ENCODE results near the gene TBATA. TPM values are rescaled to one million over a fixed set of nuclear protein-coding genes. Genes with fewer than 3 reads are reported as not detected.

The TBATA gene
- total RNA-seq, 1 donor from 2014 or later, result not detected

- Mint-ChIP-seq H3K4me1 (ENCODE audit: unreplicated experiment) (peaks cover 11% of the 10 kb centered on the region), H3K4me3 (ENCODE audit: unreplicated experiment) (no peak overlapping the region), H3K27me3 (ENCODE audit: unreplicated experiment) (peaks cover 2% of the 10 kb centered on the region), H3K27ac (ENCODE audit: unreplicated experiment) (no peak overlapping the region), H3K9me3 (ENCODE audit: unreplicated experiment) (no peaks in the 10 kb centered on the region), H3K36me3 (ENCODE audit: low read depth, unreplicated experiment) (no peaks in the 10 kb centered on the region)
- DNase-seq (ENCODE audit: low spot score), result no peak
- no peak for TF ChIP-seq CTCF (IDR thresholded peaks at IDR 0.05; ENCODE audit: unreplicated experiment)
These were observed 6.3 kb upstream of the TBATA start for GRCh38 chr10:70791386-70792039.

GRCh38 chr10:70786799-70787415, 1.7 kb upstream of the TBATA start:
- no peaks in the 10 kb centered on the region for H3K36me3 Mint-ChIP-seq (ENCODE audit: low read depth, unreplicated experiment)
- no peak for DNase-seq (ENCODE audit: low spot score)
- H3K9me3 Mint-ChIP-seq (ENCODE audit: unreplicated experiment), result no peaks in the 10 kb centered on the region
- H3K4me1 Mint-ChIP-seq (ENCODE audit: unreplicated experiment), result peaks cover 18% of the 10 kb centered on the region
- H3K27ac Mint-ChIP-seq (ENCODE audit: unreplicated experiment), result no peak overlapping the region
- no peak overlapping the region for H3K4me3 Mint-ChIP-seq (ENCODE audit: unreplicated experiment)
- H3K27me3 Mint-ChIP-seq (ENCODE audit: unreplicated experiment), result peaks cover 2% of the 10 kb centered on the region
- no peak for TF ChIP-seq CTCF (IDR thresholded peaks at IDR 0.05; ENCODE audit: unreplicated experiment)

GRCh38 chr10:70784471-70784870, 706 bp downstream of the TBATA start:
- H3K27ac Mint-ChIP-seq (ENCODE audit: unreplicated experiment), result no peak overlapping the region
- peaks cover 7% of the 10 kb centered on the region for H3K36me3 Mint-ChIP-seq (ENCODE audit: low read depth, unreplicated experiment)
- no peaks in the 10 kb centered on the region for H3K9me3 Mint-ChIP-seq (ENCODE audit: unreplicated experiment)
- H3K27me3 Mint-ChIP-seq (ENCODE audit: unreplicated experiment), result peaks cover 9% of the 10 kb centered on the region
- no peak overlapping the region for H3K4me3 Mint-ChIP-seq (ENCODE audit: unreplicated experiment)
- DNase-seq (ENCODE audit: low spot score), result no peak
- H3K4me1 Mint-ChIP-seq (ENCODE audit: unreplicated experiment), result peaks cover 10% of the 10 kb centered on the region
- TF ChIP-seq CTCF (IDR thresholded peaks at IDR 0.05; ENCODE audit: unreplicated experiment), result no peak

- Mint-ChIP-seq H3K4me3 (ENCODE audit: unreplicated experiment) (no peak overlapping the region), H3K4me1 (ENCODE audit: unreplicated experiment) (peaks cover 10% of the 10 kb centered on the region), H3K36me3 (ENCODE audit: low read depth, unreplicated experiment) (peaks cover 7% of the 10 kb centered on the region), H3K9me3 (ENCODE audit: unreplicated experiment) (no peaks in the 10 kb centered on the region), H3K27ac (ENCODE audit: unreplicated experiment) (no peak overlapping the region), H3K27me3 (ENCODE audit: unreplicated experiment) (peaks cover 6% of the 10 kb centered on the region)
- TF ChIP-seq CTCF (IDR thresholded peaks at IDR 0.05; ENCODE audit: unreplicated experiment), result no peak
- no peak for DNase-seq (ENCODE audit: low spot score)
These were observed 1.2 kb downstream of the TBATA start for GRCh38 chr10:70784016-70784415.

All from endothelial cell (in vitro differentiated cells).